ENCODE data around the gene FAM120A. TPM values are rescaled to one million over a fixed set of nuclear protein-coding genes. Genes with fewer than 3 reads are reported as not detected.

The FAM120A gene
- total and polyA plus RNA-seq, 9 of the 15 experiments (the other 6 are each of a cell fraction or from before 2014, with no cell fraction given) = 8.7 to 71.0 (median 42.2) TPM

DNA sequence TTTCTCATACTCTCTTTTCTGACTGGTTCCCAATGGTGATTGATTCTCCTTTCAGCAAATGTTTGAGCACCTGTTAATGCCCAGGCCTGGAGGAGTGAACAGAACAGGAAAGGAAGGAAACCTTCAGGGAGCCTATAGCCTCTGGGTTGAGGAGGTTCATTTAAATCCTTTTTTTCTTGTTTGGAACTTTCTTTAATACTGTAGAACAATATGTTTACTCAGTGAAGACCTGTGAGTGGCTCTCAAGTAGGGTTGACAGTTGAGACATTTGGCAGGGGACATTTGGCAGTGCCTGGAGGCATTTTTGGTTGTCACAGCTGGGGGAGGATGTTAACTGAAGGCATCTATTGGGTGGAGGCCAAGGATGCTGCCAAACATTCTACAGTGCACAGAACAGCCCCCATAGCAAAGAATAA, 8.0 kb downstream of the FAM120A start:
- ChIA-PET CTCF (ENCODE audit: low intra/inter-chr PET ratio) (no interaction called here), POLR2A (no interaction called here)
- Histone ChIP-seq H3K36me3 (ENCODE audit: control insufficient read depth, insufficient read depth, low read length) (peaks cover 50% of the 10 kb centered on the region; the same call in 2 of the 3 replicates), H3K9me3 (replicated peaks; ENCODE audit: control insufficient read depth, insufficient read depth, low read depth, low read length) (no peaks in the 10 kb centered on the region), H3K9ac (ENCODE audit: insufficient read depth in 1 of 2, low read depth in 2 of 2, low read length in 2 of 2) (no peak overlapping the region), H3K27ac (ENCODE audit: extremely low read depth, low read depth, low read length) (no peak overlapping the region), H4K20me1 (replicated peaks; ENCODE audit: control insufficient read depth, insufficient read depth, low read length) (peaks cover 13% of the 10 kb centered on the region; the same call in 1 of the 2 replicates), H3K79me2 (ENCODE audit: control insufficient read depth, insufficient read depth, low read length) (peaks cover 100% of the 10 kb centered on the region), H3K9me1 (ENCODE audit: control insufficient read depth, insufficient read depth, low read length) (no peaks in the 10 kb centered on the region), H3K4me3 (no peak overlapping the region), H3K4me2 (ENCODE audit: insufficient read depth, low read length) (no peak overlapping the region), H3K27me3 (ENCODE audit: control insufficient read depth in 2 of 2, insufficient read depth in 2 of 2, low read length in 2 of 2) (no peaks in the 10 kb centered on the region), H3K4me1 (replicated peaks in 1 of 2; ENCODE audit: control insufficient read depth in 2 of 2, insufficient read depth in 2 of 2, low read length in 2 of 2) (peaks cover 0 to 27% of the 10 kb centered on the region in 2 experiments; a peak in 3 of 5 replicates), H2AFZ (ENCODE audit: low read depth, low read length) (no peak overlapping the region)
- FAIRE-seq = no peak
- TF ChIP-seq PKNOX1 (IDR thresholded peaks at IDR 0.05) (peak; percentile 43; the same call in 1 of the 2 replicates), RFX5 (IDR thresholded peaks at IDR 0.05; ENCODE audit: low read depth, low read length) (no peak)
- ATAC-seq = no peak
- no TSS peak for BruUV-seq (replicated peaks)
- no peak for DNase-seq (ENCODE audit: extremely low read depth in 1 of 4, low spot score in 3 of 4)
- intact Hi-C loops (cut with micrococcal nuclease) (no loop called here), in situ Hi-C loops (cut with MboI) (no loop called here)

DNA sequence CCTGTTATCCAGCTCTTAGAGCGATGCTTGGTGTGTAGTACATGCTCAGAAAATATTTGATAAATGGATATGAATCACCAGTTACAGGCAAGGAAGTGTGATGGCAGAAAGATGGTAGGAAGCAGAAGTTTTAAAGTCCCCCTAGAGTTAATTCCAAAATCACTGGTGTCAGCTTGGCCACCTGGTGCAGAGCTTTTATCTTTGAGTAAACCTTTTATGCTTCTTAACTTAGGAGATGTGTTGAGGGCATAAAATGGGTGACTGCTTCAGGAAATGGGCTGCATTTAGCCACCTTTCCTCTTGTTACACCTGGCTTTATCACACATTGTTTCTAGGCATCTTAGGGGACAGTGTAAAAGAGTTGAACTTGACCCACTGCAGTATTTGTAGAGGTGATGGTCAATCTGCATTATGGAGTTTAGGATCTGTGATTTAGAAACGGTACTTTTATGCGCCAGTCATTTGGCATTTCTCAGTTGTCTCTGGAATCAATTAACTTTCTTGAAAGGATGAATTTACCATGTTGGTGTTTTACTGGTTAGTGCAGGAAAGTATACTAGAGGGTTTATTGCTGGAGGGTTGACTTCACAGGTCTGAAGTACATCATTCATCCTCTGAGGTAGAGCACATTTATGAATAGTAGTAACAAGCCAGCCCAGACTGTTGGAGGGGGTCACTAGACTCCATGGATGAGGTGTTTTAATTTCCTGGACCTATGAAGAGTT, 9.4 kb downstream of the FAM120A start:
- peaks cover 0 to 25% of the 10 kb centered on the region in 2 experiments; a peak in 4 of 5 replicates for H3K4me1 ChIP-seq (replicated peaks in 1 of 2; ENCODE audit: control insufficient read depth in 2 of 2, insufficient read depth in 2 of 2, low read length in 2 of 2)
- intact Hi-C loops (cut with micrococcal nuclease) = no loop called here
- BruUV-seq (replicated peaks) = no TSS peak

More for the DNA sequence above, 9.4 kb downstream of the FAM120A start:
- H3K9me3 ChIP-seq (replicated peaks; ENCODE audit: control insufficient read depth, insufficient read depth, low read depth, low read length) = no peaks in the 10 kb centered on the region
- FAIRE-seq (no peak), ATAC-seq (no peak), DNase-seq (ENCODE audit: extremely low read depth in 1 of 4, low spot score in 3 of 4) (no peak)
- no peak overlapping the region for H2AFZ ChIP-seq (ENCODE audit: low read depth, low read length)
- in situ Hi-C loops (cut with MboI) = no loop called here
- H3K9me1 ChIP-seq (ENCODE audit: control insufficient read depth, insufficient read depth, low read length) = no peaks in the 10 kb centered on the region
- H4K20me1 ChIP-seq (replicated peaks; ENCODE audit: control insufficient read depth, insufficient read depth, low read length) = peaks cover 13% of the 10 kb centered on the region; the same call in 1 of the 2 replicates
- H3K4me3 ChIP-seq = no peak overlapping the region
- H3K79me2 ChIP-seq (ENCODE audit: control insufficient read depth, insufficient read depth, low read length) = peaks cover 100% of the 10 kb centered on the region
- H3K4me2 ChIP-seq (ENCODE audit: insufficient read depth, low read length) = no peak overlapping the region
- TF ChIP-seq ELF4 (CRISPR knock-in tag; IDR thresholded peaks at IDR 0.05) (no peak), ETV6 (IDR thresholded peaks at IDR 0.05; ENCODE audit: borderline replicate concordance in 1 of 2, low read depth in 2 of 2, low read length in 1 of 2) (no peak), ETV6 (CRISPR knock-in tag; IDR thresholded peaks at IDR 0.05; ENCODE audit: borderline replicate concordance) (no peak), RAD51 (IDR thresholded peaks at IDR 0.05; ENCODE audit: borderline replicate concordance, low read depth) (no peak), ZNF311 (CRISPR knock-in tag; IDR thresholded peaks at IDR 0.05) (no peak), HOXB6 (CRISPR knock-in tag; IDR thresholded peaks at IDR 0.05; ENCODE audit: borderline replicate concordance) (no peak)
- CTCF ChIA-PET (ENCODE audit: low intra/inter-chr PET ratio) = no interaction called here
- no peak overlapping the region for H3K27ac ChIP-seq (ENCODE audit: extremely low read depth, low read depth, low read length)
- WGBS (ENCODE audit: insufficient coverage, low coverage, missing lambda C conversion rate) = 86% methylated on average over 3 of the region's 3 CpGs
- peaks cover 41% of the 10 kb centered on the region; the same call in 2 of the 3 replicates for H3K36me3 ChIP-seq (ENCODE audit: control insufficient read depth, insufficient read depth, low read length)
- no peaks in the 10 kb centered on the region for H3K27me3 ChIP-seq (ENCODE audit: control insufficient read depth in 2 of 2, insufficient read depth in 2 of 2, low read length in 2 of 2)
- H3K9ac ChIP-seq (ENCODE audit: insufficient read depth in 1 of 2, low read depth in 2 of 2, low read length in 2 of 2) = no peak overlapping the region
- POLR2A ChIA-PET = interaction anchor here (0.9 kb wide), 1 partner anchor 13 kb away, joined by 4 read pairs; no protein-coding TSS in a partner anchor
